Smooth muscle cell (in vitro differentiated cells): ENCODE results near the gene LNX1. TPM values are rescaled to one million over a fixed set of nuclear protein-coding genes. Genes with fewer than 3 reads are reported as not detected.

Source experiments
- DNase-seq: peaks from one replicate; lab custom pipeline; 2025; ENCODE audit not compliant: unreplicated experiment; lab: John Stamatoyannopoulos, UW
- H2AFZ ChIP-seq: fragments of 200-600 bp; sonication (generic); 2 replicates; pipeline ENCODE4 v1.6.0; 2016; ENCODE audit warnings: antibody characterized with exemption, low read depth, mild to moderate bottlenecking
- H3F3A ChIP-seq: fragments of 200-600 bp; sonication (generic); 2 replicates; pipeline ENCODE4 v1.6.0; 2017; ENCODE audit warnings: antibody characterized with exemption, low read depth
- H3K27ac ChIP-seq: fragments of 200-600 bp; sonication (generic); 2 replicates; pipeline ENCODE4 v1.5.1; 2016; ENCODE audit warnings: low read depth, mild to moderate bottlenecking
- H3K27me3 ChIP-seq: fragments of 200-600 bp; sonication (generic); 2 replicates; pipeline ENCODE4 v1.6.1; 2016; ENCODE audit warnings: low read depth, mild to moderate bottlenecking
- H3K36me3 ChIP-seq: fragments of 200-600 bp; sonication (generic); 2 replicates; pipeline ENCODE4 v1.5.1; 2016; ENCODE audit warnings: low read depth
- H3K4me1 ChIP-seq: fragments of 200-600 bp; sonication (generic); 2 replicates; pipeline ENCODE4 v1.5.1; 2016; ENCODE audit warnings: low read depth
- H3K4me2 ChIP-seq: fragments of 200-600 bp; sonication (generic); 2 replicates; pipeline ENCODE4 v1.6.0; 2016; ENCODE audit warnings: mild to moderate bottlenecking
- H3K4me3 ChIP-seq: fragments of 200-600 bp; sonication (generic); 2 replicates; pipeline ENCODE4 v1.5.1; 2016; ENCODE audit warnings: mild to moderate bottlenecking
- H3K79me2 ChIP-seq: fragments of 200-600 bp; sonication (generic); 2 replicates; pipeline ENCODE4 v1.6.0; 2016; ENCODE audit warnings: low read depth, mild to moderate bottlenecking
- H3K9ac ChIP-seq: fragments of 200-600 bp; sonication (generic); 2 replicates; pipeline ENCODE4 v1.6.0; 2016; ENCODE audit warnings: low read depth
- H3K9me3 ChIP-seq: fragments of 200-600 bp; sonication (generic); replicated peaks from 2 replicates; pipeline ENCODE4 v1.5.1; 2016; ENCODE audit warnings: low read depth
- H4K20me1 ChIP-seq: fragments of 200-600 bp; sonication (generic); 2 replicates; pipeline ENCODE4 v1.6.0; 2016; ENCODE audit warnings: low read depth
- CTCF ChIP-seq: fragments of 200-600 bp; sonication (generic); IDR thresholded peaks from 2 replicates; pipeline ENCODE4 v1.5.1; 2017; ENCODE audit warnings: borderline replicate concordance, mild to moderate bottlenecking, antibody characterized with exemption; ENCODE audit not compliant: insufficient read depth, poor library complexity, severe bottlenecking
- WGBS: methylation state at CpG from one replicate; pipeline ENCODE4 v1.1.7; 2016; ENCODE audit warnings: low lambda C conversion rate; 5-methylcytosine and 5-hydroxymethylcytosine counted together
- polyA plus RNA-seq: library from polyadenylated mRNA; unstranded; fragments of >200 nt; fragmentation: Nextera tagmentation; extraction: Ambion mirVana; gene quantifications from 2 replicates; pipeline ENCODE4 v1.2.1, GENCODE V29; 2016
- total RNA-seq: library from RNA; depleted of rRNA; stranded (reverse); fragments of >200 nt; gene quantifications from 2 replicates; pipeline ENCODE4 v1.2.3, GENCODE V29; 2014

LNX1 gene
- total and polyA plus RNA-seq, 2 experiments from 2014 or later = 2.3 to 4.3 TPM

GRCh38 chr4:53595204-53595603, 3.9 kb upstream of the LNX1 start:
- H3K4me1 ChIP-seq = peaks cover 17% of the 10 kb centered on the region
- no peaks in the 10 kb centered on the region for H3K27me3 ChIP-seq
- H3K9me3 ChIP-seq = no peaks in the 10 kb centered on the region
- H3K4me3 ChIP-seq = no peak overlapping the region
- H3K79me2 ChIP-seq = no peaks in the 10 kb centered on the region
- no peak overlapping the region for H2AFZ ChIP-seq
- DNase-seq = no peak
- no peaks in the 10 kb centered on the region for H3K36me3 ChIP-seq
- 86% methylated on average over 3 of the region's 3 CpGs for WGBS
- no peak overlapping the region for H3K4me2 ChIP-seq
- no peaks in the 10 kb centered on the region for H4K20me1 ChIP-seq
- TF ChIP-seq CTCF = no peak
- H3F3A ChIP-seq = no peaks in the 10 kb centered on the region
- H3K9ac ChIP-seq = no peak overlapping the region
- no peak overlapping the region for H3K27ac ChIP-seq

GRCh38 chr4:53593765-53594164, 2.5 kb upstream of the LNX1 start:
- peak overlapping the region; percentile 93 for H3K27ac ChIP-seq
- H3F3A ChIP-seq = no peaks in the 10 kb centered on the region
- peak overlapping the region; percentile 84 for H3K9ac ChIP-seq
- DNase-seq = no peak
- H3K27me3 ChIP-seq = no peaks in the 10 kb centered on the region
- WGBS = 66% methylated on average over 2 of the region's 2 CpGs
- H3K9me3 ChIP-seq = no peaks in the 10 kb centered on the region
- H3K4me3 ChIP-seq = no peak overlapping the region
- H2AFZ ChIP-seq = peak overlapping the region; percentile 88
- no peaks in the 10 kb centered on the region for H3K79me2 ChIP-seq
- H3K4me2 ChIP-seq = peak overlapping the region; percentile 91
- no peak for TF ChIP-seq CTCF
- no peaks in the 10 kb centered on the region for H3K36me3 ChIP-seq
- no peaks in the 10 kb centered on the region for H4K20me1 ChIP-seq
- peaks cover 17% of the 10 kb centered on the region for H3K4me1 ChIP-seq

GRCh38 chr4:53592686-53593501, 1.6 kb upstream of the LNX1 start:
- H3K36me3 ChIP-seq = no peaks in the 10 kb centered on the region
- no peaks in the 10 kb centered on the region for H3K9me3 ChIP-seq
- peak; percentile 6 for DNase-seq
- H3K4me2 ChIP-seq = peak overlapping the region; percentile 91
- H3K27ac ChIP-seq = peak overlapping the region; percentile 93
- WGBS = 4% methylated on average over 18 of the region's 20 CpGs
- no peaks in the 10 kb centered on the region for H3K79me2 ChIP-seq
- H3K9ac ChIP-seq = peak overlapping the region; percentile 84
- peak overlapping the region; percentile 88 for H2AFZ ChIP-seq
- H4K20me1 ChIP-seq = no peaks in the 10 kb centered on the region
- peak overlapping the region; percentile 66 for H3K4me3 ChIP-seq
- H3K27me3 ChIP-seq = no peaks in the 10 kb centered on the region
- no peaks in the 10 kb centered on the region for H3F3A ChIP-seq
- H3K4me1 ChIP-seq = peaks cover 17% of the 10 kb centered on the region
- no peak for TF ChIP-seq CTCF
